Upper lobe of right lung (tissue), 1 donor: ENCODE measurements around the gene KSR1. TPM values are rescaled to one million over a fixed set of nuclear protein-coding genes. Genes with fewer than 3 reads are reported as not detected.
A peak's percentile ranks its signal among the peaks of the same experiment; 100 is the strongest.

Experiments used
- ATAC-seq: fragments of 200-7000 bp; cut with Tn5 transposase; one replicate; pipeline ENCODE4 v1.9.1; 2020; ENCODE audit warnings: mild to moderate bottlenecking, moderate library complexity
- DNase-seq: peaks from one replicate; pipeline ENCODE4 v3.0.0-alpha.2; 2020
- H3K27ac ChIP-seq: fragments of 200-600 bp; one replicate; pipeline ENCODE4 v1.8.0; 2022
- H3K27me3 ChIP-seq: fragments of 200-600 bp; one replicate; pipeline ENCODE4 v1.8.0; 2022; ENCODE audit warnings: mild to moderate bottlenecking
- H3K36me3 ChIP-seq: fragments of 200-600 bp; one replicate; pipeline ENCODE4 v1.8.0; 2022
- H3K4me1 ChIP-seq: fragments of 200-600 bp; one replicate; pipeline ENCODE4 v1.8.0; 2022
- H3K4me3 ChIP-seq: fragments of 200-600 bp; one replicate; pipeline ENCODE4 v1.8.0; 2022; ENCODE audit warnings: mild to moderate bottlenecking
- H3K9me3 ChIP-seq: fragments of 200-600 bp; one replicate; pipeline ENCODE4 v1.8.0; 2022
- intact Hi-C: fragments of 100-400 bp; cut with DNase I; formaldehyde crosslinking; loops from one replicate; pipeline ENCODE4 v1.11.0; 2022
- total RNA-seq: library from RNA; stranded (reverse); fragmentation: NEBNext Ultra II Directional; extraction: Animal tissue kit (Norgen Biotek cat#: 25700); gene quantifications from one replicate; pipeline ENCODE4 v1.2.1, GENCODE V29; 2021
- TF ChIP-seq, protein P1 (sequence below): fragments of 200-600 bp; IDR thresholded peaks from one replicate; pipeline ENCODE4 v1.8.0; 2022; ENCODE audit warnings: antibody characterized with exemption
- donor health status: DM: no; HTN: yes; CAD: no; lungs with severe emphysema.

The KSR1 gene
- total RNA-seq, 1 donor from 2014 or later, result 52.5 TPM

DNA sequence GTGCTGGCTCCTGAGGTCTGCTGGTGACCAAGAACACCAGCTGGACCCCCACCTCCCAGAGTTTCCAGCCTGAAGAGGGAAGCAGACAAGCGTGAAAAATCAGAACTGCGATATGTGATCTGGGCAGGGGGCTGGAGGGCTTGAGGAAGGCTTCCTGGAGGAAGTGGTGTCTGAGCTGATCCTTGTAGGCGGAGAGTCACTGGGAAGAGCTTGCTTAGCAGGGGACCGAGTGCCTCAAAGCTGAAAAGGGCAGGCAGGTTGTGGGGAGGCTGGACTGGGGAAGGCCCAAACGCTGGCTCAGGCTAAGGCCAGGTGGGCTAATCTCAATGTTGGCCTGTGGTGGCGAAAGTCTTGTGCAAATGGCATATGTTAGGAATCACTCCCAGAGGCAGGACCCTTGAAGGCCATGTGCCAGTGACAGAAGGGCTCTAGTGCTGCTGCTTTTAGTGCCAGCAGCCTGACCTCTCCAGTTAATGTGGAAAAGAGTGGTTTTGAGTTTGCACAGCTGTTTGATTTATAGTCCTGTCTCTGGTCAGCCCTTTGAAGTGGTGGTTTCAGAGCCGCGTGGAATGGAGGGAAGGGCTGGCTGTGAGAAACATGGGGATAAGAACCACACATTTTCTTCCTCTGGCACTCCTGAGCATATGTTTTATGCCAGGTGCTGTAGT lies 89.4 kb downstream of the KSR1 start:
- no peaks in the 10 kb centered on the region for H3K9me3 ChIP-seq
- no peak overlapping the region for H3K27ac ChIP-seq
- H3K4me1 ChIP-seq, result peaks cover 35% of the 10 kb centered on the region
- ATAC-seq, result peak; percentile 15
- H3K4me3 ChIP-seq, result no peak overlapping the region
- H3K36me3 ChIP-seq, result no peaks in the 10 kb centered on the region
- intact Hi-C loops, result no loop called here
- TF ChIP-seq, protein P1, sequence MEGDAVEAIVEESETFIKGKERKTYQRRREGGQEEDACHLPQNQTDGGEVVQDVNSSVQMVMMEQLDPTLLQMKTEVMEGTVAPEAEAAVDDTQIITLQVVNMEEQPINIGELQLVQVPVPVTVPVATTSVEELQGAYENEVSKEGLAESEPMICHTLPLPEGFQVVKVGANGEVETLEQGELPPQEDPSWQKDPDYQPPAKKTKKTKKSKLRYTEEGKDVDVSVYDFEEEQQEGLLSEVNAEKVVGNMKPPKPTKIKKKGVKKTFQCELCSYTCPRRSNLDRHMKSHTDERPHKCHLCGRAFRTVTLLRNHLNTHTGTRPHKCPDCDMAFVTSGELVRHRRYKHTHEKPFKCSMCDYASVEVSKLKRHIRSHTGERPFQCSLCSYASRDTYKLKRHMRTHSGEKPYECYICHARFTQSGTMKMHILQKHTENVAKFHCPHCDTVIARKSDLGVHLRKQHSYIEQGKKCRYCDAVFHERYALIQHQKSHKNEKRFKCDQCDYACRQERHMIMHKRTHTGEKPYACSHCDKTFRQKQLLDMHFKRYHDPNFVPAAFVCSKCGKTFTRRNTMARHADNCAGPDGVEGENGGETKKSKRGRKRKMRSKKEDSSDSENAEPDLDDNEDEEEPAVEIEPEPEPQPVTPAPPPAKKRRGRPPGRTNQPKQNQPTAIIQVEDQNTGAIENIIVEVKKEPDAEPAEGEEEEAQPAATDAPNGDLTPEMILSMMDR, result no peak
- DNase-seq, result no peak
- H3K27me3 ChIP-seq, result no peaks in the 10 kb centered on the region

DNA sequence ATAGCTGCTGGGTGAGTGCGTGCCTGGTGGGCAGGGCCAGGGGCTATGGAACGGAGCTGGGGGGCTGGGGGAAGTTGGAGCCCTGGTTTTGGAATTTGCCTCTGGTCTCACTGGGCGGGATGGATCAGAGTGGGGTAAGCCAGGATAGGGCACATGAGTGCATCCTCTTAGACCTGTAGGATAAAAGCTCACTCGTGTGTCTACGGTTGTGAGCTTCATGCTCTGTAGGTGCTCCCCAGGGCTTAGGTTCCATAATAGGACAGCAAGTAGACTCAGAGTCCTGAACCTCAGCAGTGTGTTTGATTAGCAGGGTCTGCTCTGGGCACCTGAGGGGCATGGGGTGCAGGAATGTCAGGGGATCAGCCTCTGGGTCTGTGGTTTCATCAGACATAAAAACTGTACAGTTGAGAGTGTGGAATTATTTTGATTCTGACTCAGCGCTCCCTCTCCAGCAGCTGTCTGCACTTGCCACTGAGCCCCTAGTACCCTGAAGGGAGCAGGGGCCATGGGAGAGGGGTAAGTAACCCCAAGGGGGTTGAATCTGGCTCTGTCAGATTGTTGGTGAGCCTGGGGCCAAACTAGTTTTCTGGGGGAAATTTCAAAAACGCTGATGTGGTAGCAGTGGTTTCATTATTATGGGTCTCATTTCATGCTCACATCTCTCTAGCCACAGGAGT lies 90.5 kb downstream of the KSR1 start:
- H3K36me3 ChIP-seq, result no peaks in the 10 kb centered on the region
- DNase-seq (no peak), ATAC-seq (no peak)
- TF ChIP-seq, protein P1, result no peak
- intact Hi-C loops, result no loop called here
- H3K4me1 ChIP-seq, result peaks cover 26% of the 10 kb centered on the region
- no peak overlapping the region for H3K27ac ChIP-seq
- no peaks in the 10 kb centered on the region for H3K9me3 ChIP-seq
- no peak overlapping the region for H3K4me3 ChIP-seq
- H3K27me3 ChIP-seq, result no peaks in the 10 kb centered on the region

DNA sequence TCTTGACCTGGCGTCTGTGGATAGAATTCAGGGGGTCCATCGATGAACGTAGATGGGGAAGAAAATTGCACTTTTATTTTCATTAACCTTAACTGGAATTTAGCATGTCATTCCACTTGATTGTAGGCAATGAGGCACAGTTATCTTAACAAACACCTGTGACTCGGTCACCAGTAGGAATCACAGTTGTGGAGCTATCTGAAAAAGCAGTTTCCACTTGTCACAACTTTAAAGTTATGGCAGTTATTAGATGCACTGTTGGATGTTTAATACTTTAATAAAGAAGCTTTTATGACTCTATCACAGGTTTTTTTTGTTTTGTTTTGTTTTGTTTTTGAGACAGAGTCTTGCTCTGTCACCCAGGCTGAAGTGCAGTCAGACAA lies 91.0 kb downstream of the KSR1 start:
- intact Hi-C loops, result no loop called here
- TF ChIP-seq, protein P1, result no peak
- H3K4me1 ChIP-seq, result peaks cover 22% of the 10 kb centered on the region
- H3K27me3 ChIP-seq, result no peaks in the 10 kb centered on the region
- no peak overlapping the region for H3K27ac ChIP-seq
- H3K9me3 ChIP-seq, result no peaks in the 10 kb centered on the region
- no peak for ATAC-seq
- no peak for DNase-seq
- no peaks in the 10 kb centered on the region for H3K36me3 ChIP-seq
- no peak overlapping the region for H3K4me3 ChIP-seq

DNA sequence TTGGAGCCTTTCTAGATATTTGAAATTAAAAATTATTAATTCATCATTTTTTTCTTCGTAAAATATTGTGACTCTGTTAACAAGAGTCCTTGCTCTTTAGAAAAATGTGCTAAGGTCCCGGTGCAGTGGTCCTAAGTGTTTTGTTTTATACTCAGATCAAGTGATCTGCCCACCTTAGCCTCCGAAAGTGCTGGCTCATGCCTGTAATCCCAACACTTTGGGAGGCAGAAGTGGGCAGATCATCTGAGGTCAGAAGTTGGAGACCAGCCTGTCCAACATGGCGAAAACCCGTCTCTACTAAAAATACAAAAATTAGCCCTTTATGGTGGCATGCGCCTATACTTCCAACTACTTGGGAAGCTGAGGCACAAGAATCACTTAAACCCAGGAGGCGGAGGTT lies 92.1 kb downstream of the KSR1 start:
- Histone ChIP-seq H3K4me1 (peaks cover 32% of the 10 kb centered on the region), H3K4me3 (no peak overlapping the region)

DNA sequence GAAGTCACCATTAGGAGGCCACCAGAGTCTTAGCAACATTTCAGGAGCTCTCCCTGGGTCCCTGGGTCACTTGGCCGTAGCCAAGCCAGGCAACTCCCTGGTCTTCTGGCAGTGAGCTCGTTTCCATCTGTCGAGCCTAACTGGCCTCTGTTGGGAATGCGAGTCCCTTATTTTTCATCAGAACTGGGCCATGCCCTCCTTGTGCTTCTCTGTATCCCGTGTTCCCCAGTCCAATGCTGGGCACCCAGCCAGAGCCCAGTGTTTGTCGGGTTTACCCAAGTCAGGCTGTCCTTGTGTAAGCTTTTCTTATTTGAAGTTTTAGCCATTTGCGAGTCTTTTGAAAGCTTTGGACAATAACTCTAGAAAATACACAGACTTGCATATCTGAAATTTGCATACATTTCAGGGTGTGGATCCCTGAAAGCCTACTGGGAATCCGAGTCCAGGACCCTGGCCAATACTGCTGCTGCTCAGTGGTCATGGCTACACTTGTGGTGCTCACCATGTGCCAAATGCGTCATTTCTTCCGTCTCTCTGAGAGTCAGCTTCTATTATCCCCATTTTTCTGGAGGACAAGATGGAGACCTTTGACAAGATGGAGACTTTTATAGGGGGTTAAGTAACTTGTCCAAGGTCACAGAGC lies 93.1 kb downstream of the KSR1 start:
- Histone ChIP-seq H3K36me3 (no peaks in the 10 kb centered on the region), H3K4me3 (no peak overlapping the region), H3K9me3 (no peaks in the 10 kb centered on the region), H3K27ac (no peak overlapping the region), H3K27me3 (no peaks in the 10 kb centered on the region), H3K4me1 (peaks cover 42% of the 10 kb centered on the region)
- intact Hi-C loops, result no loop called here
- DNase-seq (no peak), ATAC-seq (no peak)
- TF ChIP-seq, protein P1, result no peak

More for the DNA sequence above, 92.1 kb downstream of the KSR1 start:
- TF ChIP-seq, protein P1, result no peak
- intact Hi-C loops, result no loop called here
- Histone ChIP-seq H3K27ac (no peak overlapping the region), H3K27me3 (no peaks in the 10 kb centered on the region), H3K36me3 (no peaks in the 10 kb centered on the region), H3K9me3 (no peaks in the 10 kb centered on the region)
- ATAC-seq (no peak), DNase-seq (no peak)
